ENCODE measurements around the gene CORO1C. TPM values are rescaled to one million over a fixed set of nuclear protein-coding genes. Genes with fewer than 3 reads are reported as not detected.

CORO1C gene
- total RNA-seq, 2 donors from 2014 or later: 13.3 to 61.1 TPM

DNA sequence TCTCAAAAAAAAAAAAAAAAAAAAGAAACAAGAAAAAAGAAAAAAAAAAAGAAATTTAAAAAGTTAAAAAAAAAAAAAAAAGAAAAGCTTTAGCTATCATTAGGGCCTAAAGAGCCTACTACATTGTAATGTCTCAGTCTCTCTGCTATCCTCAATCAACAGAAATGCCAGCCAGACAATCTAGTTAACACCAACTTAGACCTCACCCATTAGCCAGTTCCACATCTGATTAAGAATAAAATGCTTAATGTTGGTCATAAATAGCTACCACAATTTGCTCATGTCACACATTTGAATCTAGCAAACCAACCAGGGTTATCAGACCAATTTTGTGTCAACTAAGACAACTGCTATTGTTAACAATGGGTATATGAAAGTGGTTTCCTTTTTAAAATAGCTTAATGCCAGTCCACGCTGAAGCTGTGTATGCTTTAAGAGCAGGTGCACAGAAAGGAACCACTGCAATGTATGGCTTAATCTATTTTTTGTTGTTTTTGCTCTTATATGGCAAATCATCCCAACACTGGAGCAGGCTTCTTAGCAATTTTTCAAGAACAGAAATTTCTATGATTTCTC, 52.1 kb downstream of the CORO1C start:
- Mint-ChIP-seq H3K4me1 (peaks cover 14% of the 10 kb centered on the region), H3K36me3 (ENCODE audit: low read depth) (peaks cover 10% of the 10 kb centered on the region), H3K27ac (no peak overlapping the region), H3K4me3 (no peak overlapping the region), H3K27me3 (no peaks in the 10 kb centered on the region)
- H3K9me3 ChIP-seq (ENCODE audit: control insufficient read depth, low read length, poor library complexity, severe bottlenecking): no peaks in the 10 kb centered on the region
- no peak for DNase-seq
- ATAC-seq: no peak

- peaks cover 10% of the 10 kb centered on the region for H3K36me3 Mint-ChIP-seq (ENCODE audit: low read depth)
- H3K27ac Mint-ChIP-seq: peak overlapping the region; percentile 27
- no peak overlapping the region for H3K4me3 Mint-ChIP-seq
- no peaks in the 10 kb centered on the region for H3K9me3 ChIP-seq (ENCODE audit: control insufficient read depth, low read length, poor library complexity, severe bottlenecking)
- no peaks in the 10 kb centered on the region for H3K27me3 Mint-ChIP-seq
- H3K4me1 Mint-ChIP-seq: peaks cover 9% of the 10 kb centered on the region
- no peak for DNase-seq
- ATAC-seq: no peak
Measured at GRCh38 chr12:108678104-108678730, 53.1 kb downstream of the CORO1C start.

DNA sequence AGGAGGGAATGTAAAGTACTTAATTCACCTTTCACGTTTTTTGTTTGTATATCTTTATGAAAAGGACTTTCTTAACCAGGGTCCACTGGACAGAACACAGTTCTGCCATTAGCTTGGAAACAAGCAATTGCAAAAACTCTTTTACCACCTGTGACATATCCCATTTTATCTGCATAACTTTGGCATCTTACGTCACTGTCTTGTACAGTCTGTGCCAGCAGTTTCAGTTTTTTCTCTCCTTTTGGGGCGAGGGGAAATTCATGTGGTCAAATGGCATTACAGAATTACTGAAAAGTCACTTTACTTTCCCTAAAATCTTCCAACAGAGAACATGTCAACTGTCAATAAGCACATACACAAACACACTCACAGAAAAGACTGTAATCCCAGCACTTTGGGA, 53.9 kb downstream of the CORO1C start:
- peaks cover 10% of the 10 kb centered on the region for H3K36me3 Mint-ChIP-seq (ENCODE audit: low read depth)
- H3K4me3 Mint-ChIP-seq: no peak overlapping the region
- peaks cover 9% of the 10 kb centered on the region for H3K4me1 Mint-ChIP-seq
- no peak for DNase-seq
- no peak for ATAC-seq
- H3K27ac Mint-ChIP-seq: no peak overlapping the region
- H3K9me3 ChIP-seq (ENCODE audit: control insufficient read depth, low read length, poor library complexity, severe bottlenecking): no peaks in the 10 kb centered on the region
- H3K27me3 Mint-ChIP-seq: no peaks in the 10 kb centered on the region

DNA sequence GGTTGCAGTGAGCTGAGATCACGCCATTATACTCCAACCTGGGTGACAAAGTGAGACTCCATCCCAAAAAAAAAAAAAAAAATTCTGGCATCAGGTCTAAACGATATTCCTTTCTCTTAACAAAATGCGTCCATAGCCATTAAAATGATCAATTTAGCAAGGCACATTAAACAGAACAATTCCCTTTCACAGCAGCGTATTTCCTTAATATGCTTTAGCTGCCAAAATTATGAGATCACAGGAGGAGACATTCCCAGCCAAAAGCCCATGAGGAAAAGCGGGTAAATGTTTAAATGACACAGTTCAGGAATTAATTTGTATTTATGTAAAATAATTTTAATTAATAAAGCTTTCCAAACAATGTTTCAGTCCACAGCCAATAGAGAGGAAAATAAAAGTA, 54.6 kb downstream of the CORO1C start:
- H3K4me1 Mint-ChIP-seq: peaks cover 9% of the 10 kb centered on the region
- peaks cover 10% of the 10 kb centered on the region for H3K36me3 Mint-ChIP-seq (ENCODE audit: low read depth)
- H3K9me3 ChIP-seq (ENCODE audit: control insufficient read depth, low read length, poor library complexity, severe bottlenecking): no peaks in the 10 kb centered on the region
- H3K4me3 Mint-ChIP-seq: no peak overlapping the region
- ATAC-seq: no peak
- no peak overlapping the region for H3K27ac Mint-ChIP-seq
- no peak for DNase-seq
- no peaks in the 10 kb centered on the region for H3K27me3 Mint-ChIP-seq

- H3K27ac Mint-ChIP-seq: peak overlapping the region; percentile 6
- no peak for ATAC-seq
Measured at GRCh38 chr12:108675792-108676191, 55.5 kb downstream of the CORO1C start.

DNA sequence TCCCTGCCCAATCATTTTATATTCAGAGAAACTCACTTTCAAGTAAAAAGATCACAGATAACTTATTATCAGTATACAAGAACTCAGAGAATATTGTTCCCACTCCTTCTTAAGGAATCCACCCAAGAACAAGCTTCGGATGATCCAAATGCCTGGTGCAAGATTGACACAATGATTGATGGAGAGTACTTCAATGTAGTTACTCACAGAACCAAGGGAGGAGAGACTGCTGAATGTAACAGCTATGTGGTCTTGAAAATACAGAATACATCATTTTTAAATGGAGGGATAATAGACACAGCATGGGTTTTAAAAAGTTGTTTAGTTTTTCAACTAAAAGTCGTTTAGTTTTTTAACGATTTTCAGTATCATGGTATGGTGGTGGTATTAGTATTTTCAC, 59.3 kb downstream of the CORO1C start:
- Mint-ChIP-seq H3K27ac (no peak overlapping the region), H3K27me3 (no peaks in the 10 kb centered on the region), H3K4me1 (peaks cover 7% of the 10 kb centered on the region), H3K4me3 (no peak overlapping the region), H3K36me3 (ENCODE audit: low read depth) (peaks cover 8% of the 10 kb centered on the region)
- no peak for DNase-seq
- no peak for ATAC-seq
- H3K9me3 ChIP-seq (ENCODE audit: control insufficient read depth, low read length, poor library complexity, severe bottlenecking): no peaks in the 10 kb centered on the region

More at GRCh38 chr12:108675792-108676191, 55.5 kb downstream of the CORO1C start:
- no peaks in the 10 kb centered on the region for H3K9me3 ChIP-seq (ENCODE audit: control insufficient read depth, low read length, poor library complexity, severe bottlenecking)
- Mint-ChIP-seq H3K36me3 (ENCODE audit: low read depth) (peaks cover 8% of the 10 kb centered on the region), H3K4me1 (peaks cover 10% of the 10 kb centered on the region), H3K27me3 (no peaks in the 10 kb centered on the region), H3K4me3 (no peak overlapping the region)
- DNase-seq: no peak

GRCh38 chr12:108671110-108671509, 60.2 kb downstream of the CORO1C start:
- no peaks in the 10 kb centered on the region for H3K27me3 Mint-ChIP-seq

DNA sequence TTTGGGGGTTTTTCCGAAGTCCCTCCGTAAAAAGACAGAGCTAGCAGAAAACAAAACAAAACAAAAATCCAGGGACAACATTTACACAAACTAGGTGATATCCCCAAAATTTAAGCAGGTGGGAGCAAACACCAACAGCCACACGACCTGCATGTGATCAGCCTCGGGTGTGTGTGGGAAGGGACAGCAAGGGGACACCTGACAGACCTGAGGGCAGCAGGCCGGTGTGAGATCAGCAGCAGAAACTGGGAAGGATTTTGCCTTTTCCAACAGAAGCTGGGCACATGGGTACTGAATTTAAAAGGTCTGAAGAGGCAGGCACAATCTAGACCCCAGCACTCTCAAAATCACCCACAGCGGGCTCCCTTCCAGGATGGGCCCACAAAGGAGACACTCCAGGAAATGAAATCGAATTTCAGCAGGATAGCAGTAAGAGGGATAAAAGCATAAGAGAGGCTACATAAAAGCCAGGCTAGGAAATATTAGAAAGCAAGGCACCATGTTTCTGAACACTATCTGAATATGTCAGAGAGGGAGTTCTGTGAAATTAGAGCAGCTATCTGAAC, 61.2 kb downstream of the CORO1C start:
- no peak for DNase-seq
- no peak overlapping the region for H3K27ac Mint-ChIP-seq
- no peaks in the 10 kb centered on the region for H3K9me3 ChIP-seq (ENCODE audit: control insufficient read depth, low read length, poor library complexity, severe bottlenecking)
- peaks cover 3% of the 10 kb centered on the region for H3K36me3 Mint-ChIP-seq (ENCODE audit: low read depth)
- peaks cover 5% of the 10 kb centered on the region for H3K4me1 Mint-ChIP-seq
- no peak overlapping the region for H3K4me3 Mint-ChIP-seq
- no peaks in the 10 kb centered on the region for H3K27me3 Mint-ChIP-seq
- ATAC-seq: no peak

More at GRCh38 chr12:108671110-108671509, 60.2 kb downstream of the CORO1C start:
- Mint-ChIP-seq H3K36me3 (ENCODE audit: low read depth) (peaks cover 6% of the 10 kb centered on the region), H3K4me1 (peaks cover 7% of the 10 kb centered on the region), H3K4me3 (no peak overlapping the region), H3K27ac (peak overlapping the region; percentile 85)
- ATAC-seq: no peak
- no peak for DNase-seq
- no peaks in the 10 kb centered on the region for H3K9me3 ChIP-seq (ENCODE audit: control insufficient read depth, low read length, poor library complexity, severe bottlenecking)

DNA sequence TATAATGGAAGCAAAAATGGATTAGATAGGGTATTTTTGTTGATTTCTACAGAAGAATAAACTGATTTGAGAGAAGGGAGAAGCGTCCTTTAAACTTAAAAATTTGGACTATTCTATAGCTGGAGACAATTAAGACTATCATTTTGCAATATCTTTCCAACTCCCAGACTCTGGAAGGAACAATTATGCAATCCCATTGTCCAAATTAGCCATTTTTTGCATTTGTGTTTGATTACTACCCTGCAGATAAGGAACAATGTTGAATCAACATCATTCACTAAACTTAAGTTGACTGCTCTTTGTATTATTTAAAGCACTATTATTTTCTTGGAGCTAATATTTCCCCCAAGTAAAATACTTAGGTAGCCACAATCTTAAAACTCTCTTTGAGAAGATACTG, 62.8 kb downstream of the CORO1C start:
- ATAC-seq (no peak), DNase-seq (no peak)
- H3K27ac Mint-ChIP-seq: no peak overlapping the region
- no peaks in the 10 kb centered on the region for H3K27me3 Mint-ChIP-seq
- H3K4me1 Mint-ChIP-seq: peaks cover 10% of the 10 kb centered on the region
- H3K4me3 Mint-ChIP-seq: no peak overlapping the region
- H3K36me3 Mint-ChIP-seq (ENCODE audit: low read depth): no peaks in the 10 kb centered on the region
- H3K9me3 ChIP-seq (ENCODE audit: control insufficient read depth, low read length, poor library complexity, severe bottlenecking): no peaks in the 10 kb centered on the region

DNA sequence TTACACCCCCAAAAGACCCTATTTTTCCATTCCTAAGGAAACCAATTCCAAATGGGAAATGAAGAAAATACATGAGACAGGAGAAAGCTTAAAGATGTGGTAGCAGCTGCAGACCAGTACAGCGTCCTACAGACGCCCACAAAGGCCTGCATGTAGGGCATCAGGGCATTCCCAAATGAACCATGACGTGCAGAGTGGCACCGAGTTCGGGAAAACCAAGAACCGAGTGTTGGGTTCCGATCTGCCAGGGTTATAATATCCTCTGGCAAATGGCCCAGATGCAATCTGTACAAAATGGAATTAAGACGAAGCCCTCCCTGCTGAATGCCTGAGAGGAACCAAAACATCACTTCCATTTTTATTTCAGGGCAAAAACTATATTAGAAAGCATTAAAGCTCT, 63.3 kb downstream of the CORO1C start:
- no peaks in the 10 kb centered on the region for H3K36me3 Mint-ChIP-seq (ENCODE audit: low read depth)
- no peak for ATAC-seq

GRCh38 chr12:108667349-108667748, 64.0 kb downstream of the CORO1C start:
- H3K4me1 Mint-ChIP-seq: peaks cover 12% of the 10 kb centered on the region
- no peaks in the 10 kb centered on the region for H3K36me3 Mint-ChIP-seq (ENCODE audit: low read depth)
- no peaks in the 10 kb centered on the region for H3K27me3 Mint-ChIP-seq
- no peaks in the 10 kb centered on the region for H3K9me3 ChIP-seq (ENCODE audit: control insufficient read depth, low read length, poor library complexity, severe bottlenecking)
- no peak overlapping the region for H3K27ac Mint-ChIP-seq
- no peak overlapping the region for H3K4me3 Mint-ChIP-seq
- ATAC-seq: no peak
- no peak for DNase-seq

More for the DNA sequence above, 63.3 kb downstream of the CORO1C start:
- Mint-ChIP-seq H3K4me1 (peaks cover 12% of the 10 kb centered on the region), H3K4me3 (no peak overlapping the region), H3K27ac (no peak overlapping the region), H3K27me3 (no peaks in the 10 kb centered on the region)
- DNase-seq: no peak
- no peaks in the 10 kb centered on the region for H3K9me3 ChIP-seq (ENCODE audit: control insufficient read depth, low read length, poor library complexity, severe bottlenecking)

DNA sequence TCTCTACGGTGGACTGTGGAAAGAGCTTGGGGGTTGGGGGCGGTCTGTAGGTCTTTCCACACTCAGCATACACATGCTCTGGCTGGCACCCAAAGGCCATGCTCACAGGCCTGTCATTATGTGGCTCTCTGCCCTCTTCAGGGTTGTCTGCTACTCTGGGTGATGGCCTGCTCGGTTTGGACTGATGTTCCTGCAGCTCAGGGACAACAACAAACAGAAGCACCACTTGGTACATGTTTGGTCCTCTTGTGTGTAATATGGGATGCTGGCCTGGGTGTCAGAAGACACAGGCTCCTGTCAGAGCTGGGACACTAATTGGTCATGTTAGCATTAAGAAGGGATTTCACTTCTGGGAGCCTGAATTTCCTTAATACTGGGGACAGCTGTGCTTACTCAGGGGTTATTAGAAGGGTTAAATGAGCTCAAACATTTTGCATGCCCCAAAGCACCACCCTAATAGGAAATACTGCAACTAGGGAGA, 64.9 kb downstream of the CORO1C start:
- Mint-ChIP-seq H3K27ac (no peak overlapping the region), H3K36me3 (ENCODE audit: low read depth) (no peaks in the 10 kb centered on the region), H3K4me3 (no peak overlapping the region), H3K27me3 (no peaks in the 10 kb centered on the region), H3K4me1 (peaks cover 12% of the 10 kb centered on the region)
- no peak for DNase-seq
- H3K9me3 ChIP-seq (ENCODE audit: control insufficient read depth, low read length, poor library complexity, severe bottlenecking): no peaks in the 10 kb centered on the region
- ATAC-seq: no peak

- DNase-seq (no peak), ATAC-seq (no peak)
- no peak overlapping the region for H3K27ac Mint-ChIP-seq
- H3K9me3 ChIP-seq (ENCODE audit: control insufficient read depth, low read length, poor library complexity, severe bottlenecking): no peaks in the 10 kb centered on the region
- no peaks in the 10 kb centered on the region for H3K27me3 Mint-ChIP-seq
- peaks cover 8% of the 10 kb centered on the region for H3K4me1 Mint-ChIP-seq
- H3K4me3 Mint-ChIP-seq: no peak overlapping the region
- H3K36me3 Mint-ChIP-seq (ENCODE audit: low read depth): no peaks in the 10 kb centered on the region
Measured at GRCh38 chr12:108665608-108666202, 65.6 kb downstream of the CORO1C start.

Measured in T-helper 17 cell (primary cell).